ENCODE results near the gene SH3GL3.

Gene SH3GL3

DNA sequence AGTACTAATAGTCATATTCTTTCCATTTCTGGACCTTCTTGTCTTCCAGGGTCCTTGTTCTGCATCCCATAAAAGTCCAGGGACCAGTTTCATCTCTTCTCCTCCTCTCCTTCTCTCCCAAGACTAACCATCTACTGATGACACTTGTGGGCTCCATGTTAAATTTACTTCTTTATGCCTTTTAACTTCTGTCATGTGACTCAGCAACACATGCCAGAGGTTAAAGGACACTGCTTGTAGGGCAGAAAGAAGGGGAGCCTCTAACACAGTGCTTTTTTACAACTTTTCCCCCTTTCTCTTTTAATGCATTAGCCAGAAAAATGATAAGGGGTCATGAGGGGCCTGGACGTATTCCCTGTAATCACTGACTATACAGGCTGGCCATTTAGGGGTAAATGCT is 10.0 kb downstream of the SH3GL3 start:
- TF ChIP-seq TAF1 (IDR thresholded peaks at IDR 0.05; ENCODE audit: low read depth, low read length): no peak
- DNase-seq (ENCODE audit: insufficient read length, low spot score) (no peak), FAIRE-seq (no peak)

DNA sequence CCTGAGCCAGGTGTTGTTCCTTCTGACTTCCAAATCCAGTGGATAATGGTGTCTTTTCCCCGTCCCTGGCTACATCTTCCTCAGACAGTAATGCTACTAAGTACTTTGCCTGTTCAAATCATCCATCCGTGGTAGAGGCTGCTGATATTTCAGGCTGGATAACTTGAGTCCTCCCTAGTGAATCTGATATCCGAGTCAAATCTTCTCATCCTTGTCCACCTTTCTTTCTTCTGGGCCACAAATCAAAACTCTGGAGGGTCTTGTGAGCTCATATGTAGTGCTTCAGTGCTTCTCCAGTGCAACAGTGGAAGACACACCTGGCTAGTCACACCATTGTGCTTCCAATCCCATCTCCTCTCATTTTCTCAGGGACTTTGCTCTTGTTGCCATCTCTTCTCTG is 11.2 kb downstream of the SH3GL3 start:
- no peak for FAIRE-seq
- TF ChIP-seq POLR2AphosphoS5 (IDR thresholded peaks at IDR 0.05; ENCODE audit: low read depth, low read length) (no peak), PAX5 (IDR thresholded peaks at IDR 0.05; ENCODE audit: insufficient read depth, low read length, severe bottlenecking) (no peak), POLR2A (IDR thresholded peaks at IDR 0.05; ENCODE audit: low read depth, low read length) (no peak), TAF1 (IDR thresholded peaks at IDR 0.05; ENCODE audit: low read depth, low read length) (no peak), POU2F2 (IDR thresholded peaks at IDR 0.05; ENCODE audit: low read depth, low read length) (no peak), SPI1 (IDR thresholded peaks at IDR 0.05; ENCODE audit: low read depth, low read length) (no peak)
- no peak for DNase-seq (ENCODE audit: insufficient read length, low spot score)

DNA sequence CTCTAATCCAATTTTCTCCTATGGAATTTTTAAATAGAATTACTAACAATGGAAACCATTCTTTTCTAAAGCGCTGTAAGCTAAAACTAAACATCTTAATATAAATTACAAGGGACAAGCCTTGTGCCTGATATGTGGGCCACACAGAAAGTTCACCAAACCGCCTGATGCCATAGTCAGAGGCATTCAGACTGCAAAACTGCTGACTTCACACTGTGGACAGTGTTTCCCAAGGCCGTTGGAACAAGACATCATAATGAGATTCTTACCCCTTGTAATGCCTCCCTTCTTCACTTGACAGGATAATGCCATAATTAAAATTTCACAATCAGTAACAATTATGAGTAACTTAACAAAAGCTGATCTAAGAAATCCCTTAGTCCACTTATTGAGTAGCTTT is 14.9 kb downstream of the SH3GL3 start:
- FAIRE-seq (no peak), DNase-seq (ENCODE audit: insufficient read length, low spot score) (no peak)
- no peak for TF ChIP-seq POU2F2 (IDR thresholded peaks at IDR 0.05; ENCODE audit: low read depth, low read length)
- no peak for TF ChIP-seq PAX5 (IDR thresholded peaks at IDR 0.05; ENCODE audit: insufficient read depth, low read length, severe bottlenecking)
- TF ChIP-seq POLR2A (IDR thresholded peaks at IDR 0.05; ENCODE audit: low read depth, low read length): no peak
- no peak for TF ChIP-seq POLR2AphosphoS5 (IDR thresholded peaks at IDR 0.05; ENCODE audit: low read depth, low read length)
- no peak for TF ChIP-seq TAF1 (IDR thresholded peaks at IDR 0.05; ENCODE audit: low read depth, low read length)
- TF ChIP-seq SPI1 (IDR thresholded peaks at IDR 0.05; ENCODE audit: low read depth, low read length): no peak

DNA sequence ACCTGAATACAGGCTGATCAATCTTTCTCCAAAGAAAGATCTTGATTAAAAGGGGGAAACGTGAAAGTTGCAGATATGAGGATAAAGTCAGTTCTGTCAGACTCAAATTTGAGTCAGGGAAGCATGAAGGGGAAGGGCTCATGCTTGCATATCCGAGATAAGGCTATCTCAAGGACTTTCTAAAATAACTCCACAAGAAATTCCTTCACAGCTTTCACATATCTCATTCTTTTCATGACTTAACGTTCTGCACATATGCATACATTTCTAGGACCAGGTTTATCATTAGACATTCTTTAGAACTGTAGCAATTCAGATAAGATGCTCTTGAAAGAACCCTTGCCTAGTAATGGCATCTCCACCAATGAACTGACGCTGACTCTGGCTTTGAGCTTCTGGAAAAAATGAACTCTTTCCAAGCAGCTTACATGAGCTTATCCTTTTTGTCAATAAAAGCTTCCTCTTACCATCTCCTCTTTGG is 15.9 kb downstream of the SH3GL3 start:
- DNase-seq (ENCODE audit: insufficient read length, low spot score) (no peak), FAIRE-seq (no peak)
- TF ChIP-seq POLR2AphosphoS5 (IDR thresholded peaks at IDR 0.05; ENCODE audit: low read depth, low read length) (no peak), SPI1 (IDR thresholded peaks at IDR 0.05; ENCODE audit: low read depth, low read length) (no peak), POU2F2 (IDR thresholded peaks at IDR 0.05; ENCODE audit: low read depth, low read length) (no peak), TAF1 (IDR thresholded peaks at IDR 0.05; ENCODE audit: low read depth, low read length) (no peak), PAX5 (IDR thresholded peaks at IDR 0.05; ENCODE audit: insufficient read depth, low read length, severe bottlenecking) (no peak), POLR2A (IDR thresholded peaks at IDR 0.05; ENCODE audit: low read depth, low read length) (no peak)

DNA sequence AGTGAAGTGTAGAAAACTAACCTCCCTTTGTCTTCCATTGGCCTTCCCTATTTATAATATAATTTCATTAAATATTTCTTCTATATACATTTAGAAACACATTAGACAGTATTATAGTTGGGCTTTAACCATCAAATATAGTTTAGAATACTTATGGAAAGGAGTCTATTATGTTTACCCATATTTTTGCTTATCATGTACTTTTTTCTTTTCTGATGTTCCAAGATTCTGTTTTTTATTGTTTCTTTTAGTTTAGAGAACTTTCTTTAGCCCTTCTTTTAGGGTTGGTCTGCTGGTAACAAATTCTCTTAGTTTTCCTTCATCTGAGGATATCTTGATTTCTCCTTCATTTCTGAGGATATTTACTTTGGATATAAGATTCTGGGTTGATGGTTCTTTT is 23.7 kb downstream of the SH3GL3 start:
- DNase-seq (ENCODE audit: insufficient read length, low spot score): no peak
- TF ChIP-seq POU2F2 (IDR thresholded peaks at IDR 0.05; ENCODE audit: low read depth, low read length) (no peak), PAX5 (IDR thresholded peaks at IDR 0.05; ENCODE audit: insufficient read depth, low read length, severe bottlenecking) (no peak), POLR2AphosphoS5 (IDR thresholded peaks at IDR 0.05; ENCODE audit: low read depth, low read length) (no peak), SPI1 (IDR thresholded peaks at IDR 0.05; ENCODE audit: low read depth, low read length) (no peak)
- no peak for FAIRE-seq

DNA sequence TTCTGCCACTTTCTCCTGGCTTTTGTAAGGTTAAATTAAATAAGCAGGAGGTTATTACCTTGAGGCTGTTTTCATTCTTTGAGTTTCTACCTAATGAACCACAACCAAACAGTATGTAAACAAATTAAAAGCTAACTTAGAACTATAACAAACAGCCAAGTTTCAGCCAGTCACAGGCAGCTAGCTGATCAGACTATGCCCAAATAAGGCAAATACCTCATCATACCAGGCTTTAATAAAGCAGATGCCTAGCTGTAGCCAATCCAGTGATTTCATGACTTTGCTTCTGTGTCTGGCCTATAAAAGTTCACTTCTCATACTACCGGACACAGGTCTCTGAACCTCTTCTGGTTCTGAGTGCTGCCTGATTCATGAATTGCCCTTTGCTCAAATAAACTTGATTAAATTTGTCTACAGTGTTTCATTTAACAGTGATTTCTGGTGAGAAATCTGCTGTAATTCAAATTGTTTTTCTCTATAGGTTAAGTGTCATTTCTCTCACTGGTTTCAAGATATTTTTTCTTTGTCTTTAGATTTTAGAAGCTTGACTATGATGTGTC is 24.2 kb downstream of the SH3GL3 start:
- FAIRE-seq: no peak
- no peak for TF ChIP-seq TAF1 (IDR thresholded peaks at IDR 0.05; ENCODE audit: low read depth, low read length)

DNA sequence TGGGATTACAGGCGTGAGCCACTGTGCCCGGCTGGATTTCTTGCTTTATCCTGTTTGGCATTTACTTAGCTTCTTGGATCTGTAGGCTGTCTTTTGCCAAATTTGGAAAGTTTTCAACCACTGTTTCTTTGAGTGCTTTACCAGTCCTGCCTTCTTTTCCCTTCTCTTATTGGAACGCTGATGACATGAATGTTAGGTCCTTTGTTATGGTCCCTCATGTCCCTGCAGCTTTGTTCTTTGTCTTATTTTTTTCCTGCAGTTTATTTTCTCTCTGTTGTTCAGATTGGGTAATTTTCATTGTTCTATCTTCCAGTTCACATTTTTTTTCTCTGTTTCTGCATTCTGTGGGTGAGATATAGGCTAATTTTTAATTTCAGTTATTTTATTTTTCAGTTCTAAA is 25.0 kb downstream of the SH3GL3 start:
- TF ChIP-seq POU2F2 (IDR thresholded peaks at IDR 0.05; ENCODE audit: low read depth, low read length) (no peak), SPI1 (IDR thresholded peaks at IDR 0.05; ENCODE audit: low read depth, low read length) (no peak), TAF1 (IDR thresholded peaks at IDR 0.05; ENCODE audit: low read depth, low read length) (no peak), POLR2AphosphoS5 (IDR thresholded peaks at IDR 0.05; ENCODE audit: low read depth, low read length) (no peak), PAX5 (IDR thresholded peaks at IDR 0.05; ENCODE audit: insufficient read depth, low read length, severe bottlenecking) (no peak), POLR2A (IDR thresholded peaks at IDR 0.05; ENCODE audit: low read depth, low read length) (no peak)
- FAIRE-seq: no peak
- DNase-seq (ENCODE audit: insufficient read length, low spot score): no peak

More for the DNA sequence above, 24.2 kb downstream of the SH3GL3 start:
- DNase-seq (ENCODE audit: insufficient read length, low spot score): no peak

DNA sequence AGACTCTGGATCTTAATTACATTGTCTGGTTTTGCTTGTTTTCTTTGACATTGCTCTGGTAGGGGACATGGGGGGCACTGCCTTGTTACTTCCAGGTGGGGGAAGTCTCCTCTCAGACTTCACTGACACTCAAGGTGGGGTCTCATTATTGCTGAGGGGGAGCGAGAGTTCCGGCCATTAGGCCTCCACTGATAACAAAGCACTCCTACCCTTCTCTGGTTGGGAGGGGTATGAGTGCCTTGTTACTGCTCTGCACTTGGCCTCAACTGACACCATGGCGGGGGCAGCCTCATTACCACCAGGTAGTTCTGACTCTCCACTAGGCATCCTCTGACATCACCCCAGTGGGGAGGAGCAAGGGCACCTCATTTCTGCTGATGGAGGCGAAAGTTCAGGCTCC is 25.7 kb downstream of the SH3GL3 start:
- FAIRE-seq (no peak), DNase-seq (ENCODE audit: insufficient read length, low spot score) (no peak)
- TF ChIP-seq PAX5 (IDR thresholded peaks at IDR 0.05; ENCODE audit: insufficient read depth, low read length, severe bottlenecking): no peak
- TF ChIP-seq POLR2AphosphoS5 (IDR thresholded peaks at IDR 0.05; ENCODE audit: low read depth, low read length): no peak

DNA sequence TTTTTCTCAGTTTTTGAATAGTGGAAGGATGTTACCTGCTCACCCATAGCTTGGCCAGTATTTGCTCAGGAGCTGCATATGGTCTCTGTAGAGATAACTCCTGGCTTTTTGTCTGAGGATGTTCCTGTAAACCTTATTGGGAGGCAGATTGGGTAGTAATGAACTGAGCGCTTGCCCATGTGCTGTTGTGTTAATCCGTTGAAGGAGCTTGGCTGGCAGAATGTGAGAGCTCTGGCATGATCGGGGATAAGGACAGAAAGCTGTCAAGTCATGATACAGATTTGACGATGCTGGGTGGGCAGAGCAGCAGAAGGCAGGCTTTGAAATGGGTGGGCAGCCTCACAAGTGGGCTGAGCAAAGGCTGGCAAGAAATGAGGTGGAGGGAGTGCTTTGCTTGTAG is 27.4 kb downstream of the SH3GL3 start:
- DNase-seq (ENCODE audit: insufficient read length, low spot score) (no peak), FAIRE-seq (no peak)
- TF ChIP-seq POLR2AphosphoS5 (IDR thresholded peaks at IDR 0.05; ENCODE audit: low read depth, low read length): no peak
- no peak for TF ChIP-seq POU2F2 (IDR thresholded peaks at IDR 0.05; ENCODE audit: low read depth, low read length)
- TF ChIP-seq POLR2A (IDR thresholded peaks at IDR 0.05; ENCODE audit: low read depth, low read length): no peak
- no peak for TF ChIP-seq TAF1 (IDR thresholded peaks at IDR 0.05; ENCODE audit: low read depth, low read length)
- TF ChIP-seq SPI1 (IDR thresholded peaks at IDR 0.05; ENCODE audit: low read depth, low read length): no peak
- no peak for TF ChIP-seq PAX5 (IDR thresholded peaks at IDR 0.05; ENCODE audit: insufficient read depth, low read length, severe bottlenecking)

DNA sequence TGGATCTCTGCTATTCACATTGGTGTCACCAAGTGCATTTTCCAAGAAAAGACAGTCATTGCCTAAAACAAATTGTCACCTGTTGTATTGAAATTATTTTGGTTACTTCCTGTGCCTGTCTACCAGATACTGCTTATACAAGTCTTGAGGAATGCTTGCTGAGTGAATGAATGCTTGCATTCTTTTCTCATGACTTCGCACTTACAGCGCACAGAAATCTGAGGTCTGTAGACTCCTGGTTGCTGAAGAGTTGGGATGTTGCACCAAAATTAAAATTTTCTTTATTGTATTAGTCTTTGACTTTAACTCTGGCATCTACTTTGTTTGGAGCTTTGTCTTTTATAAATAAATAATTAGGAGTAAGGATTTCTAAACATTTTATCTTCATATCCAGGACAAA is 28.4 kb downstream of the SH3GL3 start:
- FAIRE-seq: no peak
- DNase-seq (ENCODE audit: insufficient read length, low spot score): no peak
- TF ChIP-seq TAF1 (IDR thresholded peaks at IDR 0.05; ENCODE audit: low read depth, low read length) (no peak), PAX5 (IDR thresholded peaks at IDR 0.05; ENCODE audit: insufficient read depth, low read length, severe bottlenecking) (no peak), POU2F2 (IDR thresholded peaks at IDR 0.05; ENCODE audit: low read depth, low read length) (no peak), SPI1 (IDR thresholded peaks at IDR 0.05; ENCODE audit: low read depth, low read length) (no peak), POLR2AphosphoS5 (IDR thresholded peaks at IDR 0.05; ENCODE audit: low read depth, low read length) (no peak), POLR2A (IDR thresholded peaks at IDR 0.05; ENCODE audit: low read depth, low read length) (no peak)

DNA sequence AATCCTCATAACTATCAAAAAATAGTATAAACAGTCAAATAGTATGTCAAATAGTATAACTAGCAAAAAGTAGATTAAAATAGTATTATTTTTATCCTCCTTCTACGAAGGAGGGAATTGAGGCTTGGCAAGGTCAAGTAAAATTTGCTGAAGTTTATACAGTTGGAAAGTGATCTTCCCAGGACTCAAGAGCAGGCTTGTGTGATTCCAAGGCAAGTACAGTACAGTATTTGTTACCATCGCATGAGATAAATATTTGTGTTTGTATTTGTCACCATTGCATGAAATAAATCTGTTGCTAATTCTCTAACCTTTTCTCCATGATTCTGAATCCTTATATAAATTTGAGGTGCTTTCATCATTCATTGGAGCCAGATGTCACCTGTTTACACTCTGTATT is 28.9 kb downstream of the SH3GL3 start:
- FAIRE-seq (no peak), DNase-seq (ENCODE audit: insufficient read length, low spot score) (no peak)
- TF ChIP-seq SPI1 (IDR thresholded peaks at IDR 0.05; ENCODE audit: low read depth, low read length) (no peak), POU2F2 (IDR thresholded peaks at IDR 0.05; ENCODE audit: low read depth, low read length) (no peak), TAF1 (IDR thresholded peaks at IDR 0.05; ENCODE audit: low read depth, low read length) (no peak), POLR2AphosphoS5 (IDR thresholded peaks at IDR 0.05; ENCODE audit: low read depth, low read length) (no peak), PAX5 (IDR thresholded peaks at IDR 0.05; ENCODE audit: insufficient read depth, low read length, severe bottlenecking) (no peak), POLR2A (IDR thresholded peaks at IDR 0.05; ENCODE audit: low read depth, low read length) (no peak)
